Kasumi-1 (cell line): Measurements from ENCODE around the gene NOS2.

Source experiments
- DNase-seq, 2 experiments: peaks; one replicate each; lab custom pipeline; 2025; lab: John Stamatoyannopoulos, UW

Gene NOS2

DNA sequence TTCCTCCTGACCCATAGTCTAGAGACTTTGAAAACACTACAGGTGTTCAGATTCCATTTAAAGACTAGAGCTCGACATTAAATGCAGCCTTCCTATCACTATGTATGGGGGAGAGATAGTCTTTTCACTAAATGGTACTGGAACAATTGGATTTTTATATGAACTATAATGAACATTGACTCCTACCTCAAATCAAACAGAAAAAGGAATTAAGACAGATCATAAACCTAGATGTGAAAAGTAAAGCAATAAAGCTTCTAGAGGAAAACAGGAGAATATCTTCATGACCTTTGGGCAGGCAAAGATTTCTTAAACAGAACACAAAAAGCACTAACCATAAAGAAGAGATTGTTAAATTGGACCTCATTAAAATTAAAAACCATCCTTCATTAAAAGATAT lies 18.8 kb upstream of the NOS2 start:
- DNase-seq: no peak

- DNase-seq: no peak
These were observed 18.2 kb upstream of the NOS2 start for GRCh38 chr17:27818401-27819105.

GRCh38 chr17:27817731-27818130 lies 17.4 kb upstream of the NOS2 start:
- no peak for DNase-seq

- no peak for DNase-seq
These were observed 16.6 kb upstream of the NOS2 start for GRCh38 chr17:27816946-27817345.

DNA sequence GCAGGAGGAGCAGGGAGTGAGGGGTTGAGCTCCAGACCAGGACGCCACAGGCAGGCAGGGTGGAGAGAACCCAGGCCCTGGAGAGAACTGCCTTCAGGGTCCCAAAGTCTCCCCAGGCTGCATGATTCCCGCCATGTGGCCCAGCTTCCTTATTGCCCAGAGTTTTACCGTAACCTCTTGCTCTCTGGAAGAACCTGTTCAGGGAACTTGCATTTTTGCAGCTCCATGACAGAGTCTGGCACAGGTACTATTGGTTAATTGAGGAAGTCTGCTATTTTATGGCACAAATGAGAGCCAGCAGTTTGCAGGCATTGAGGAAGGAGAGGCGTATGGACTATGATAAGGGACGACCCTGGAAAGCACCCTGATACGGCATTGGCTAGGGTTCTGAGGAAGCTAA lies 11.6 kb upstream of the NOS2 start:
- DNase-seq: no peak

DNA sequence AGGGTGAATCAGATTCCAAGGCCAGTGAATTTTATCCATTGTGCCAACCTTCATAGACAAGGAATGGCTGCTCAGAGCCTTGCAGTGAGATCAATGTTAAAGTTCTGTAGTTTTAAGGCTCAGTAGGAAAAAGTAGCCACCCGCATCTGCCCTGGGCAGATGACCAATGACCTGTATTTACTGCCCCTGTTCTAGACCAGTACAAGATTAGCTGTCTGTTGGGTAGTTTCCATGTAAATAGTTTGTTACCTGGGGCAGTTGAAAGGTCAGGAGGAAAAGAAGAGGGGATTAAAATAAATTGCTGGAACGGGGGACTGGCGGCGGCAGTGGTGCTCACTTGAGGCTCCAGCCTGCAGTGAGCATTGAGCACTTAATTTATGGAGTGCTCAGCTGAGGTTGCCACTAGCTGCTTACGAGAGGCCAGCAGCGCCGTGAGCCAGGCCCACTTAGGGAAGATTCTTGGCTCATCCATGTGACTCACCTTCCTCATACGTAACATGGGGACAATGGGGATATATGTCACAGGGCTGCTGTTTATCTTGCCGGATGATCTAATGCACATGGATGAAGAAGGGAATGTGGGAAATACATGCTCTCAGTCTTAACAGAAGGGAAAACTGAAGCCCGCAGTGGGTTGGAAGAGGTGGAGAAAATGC lies 10.7 kb upstream of the NOS2 start:
- DNase-seq: no peak

- no peak for DNase-seq
These were observed 10.0 kb upstream of the NOS2 start for GRCh38 chr17:27810211-27810901.

GRCh38 chr17:27809555-27809954 lies 9.2 kb upstream of the NOS2 start:
- no peak for DNase-seq

GRCh38 chr17:27808628-27809027 lies 8.3 kb upstream of the NOS2 start:
- DNase-seq: no peak

DNA sequence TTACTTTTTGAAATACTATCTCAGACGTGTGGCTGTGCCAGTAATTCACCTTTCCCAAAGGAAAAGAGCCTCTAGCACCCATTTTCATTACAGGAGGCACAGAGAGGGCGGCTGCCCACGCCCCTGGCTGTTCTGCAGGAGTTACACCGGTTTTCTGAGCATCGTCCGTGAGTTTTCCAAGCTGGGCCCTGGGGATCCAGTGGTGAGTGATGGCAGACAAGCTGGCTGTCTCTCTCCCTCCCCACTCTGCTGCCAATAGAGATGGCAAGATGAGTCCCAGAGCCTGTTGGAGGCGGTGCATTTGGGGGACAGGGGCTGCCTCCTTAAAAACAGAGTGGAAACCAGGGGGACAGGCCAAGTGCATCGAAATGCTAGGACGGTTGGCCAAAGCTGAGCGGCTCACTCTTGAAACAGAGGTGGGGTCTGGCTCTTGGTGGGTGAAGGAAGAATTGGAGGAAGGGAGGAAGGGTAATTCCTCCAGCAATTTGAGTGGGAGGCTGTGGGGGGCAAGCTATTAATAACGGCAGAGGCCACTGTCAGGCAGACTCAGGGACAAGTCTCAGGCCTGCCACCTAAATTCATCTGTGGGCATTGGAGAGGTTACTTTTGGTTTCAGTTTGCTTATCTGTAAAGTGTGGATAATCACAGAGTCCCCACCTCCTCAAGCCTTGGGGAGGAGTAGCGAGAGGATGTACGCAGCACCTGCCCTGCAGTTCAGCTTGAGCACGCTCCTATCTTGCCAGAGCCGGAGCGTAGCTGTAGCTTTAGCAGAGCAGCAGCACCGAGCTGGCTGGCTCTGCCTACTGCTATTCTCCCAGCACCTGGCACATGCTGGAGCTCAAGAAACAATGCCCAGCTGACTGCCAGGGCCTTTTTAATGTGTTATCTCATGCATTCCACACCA lies 7.5 kb upstream of the NOS2 start:
- DNase-seq: no peak

- peak; percentile 78 to 82 for DNase-seq
These were observed 5.3 kb upstream of the NOS2 start for GRCh38 chr17:27805520-27806146.

DNA sequence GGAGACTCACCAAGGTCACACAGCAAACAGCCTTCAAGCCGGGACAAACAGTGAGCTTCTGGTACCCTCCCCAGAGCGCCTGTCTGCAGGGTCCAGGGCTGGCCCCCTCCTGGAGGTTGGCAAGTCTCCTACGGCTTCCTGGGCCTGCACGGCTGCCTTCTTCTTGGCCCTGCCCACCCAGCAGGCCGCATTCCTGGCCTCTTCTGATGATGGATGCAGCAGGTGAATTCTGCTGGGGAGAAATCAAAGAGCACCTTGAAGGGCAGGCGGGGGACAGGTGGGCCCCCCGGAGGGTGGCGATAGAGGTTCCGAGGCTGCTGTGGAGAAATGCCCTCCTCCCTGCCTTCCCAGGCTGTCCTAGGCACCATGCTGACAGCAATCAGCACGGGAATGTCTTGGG lies 3.8 kb upstream of the NOS2 start:
- DNase-seq: no peak

DNA sequence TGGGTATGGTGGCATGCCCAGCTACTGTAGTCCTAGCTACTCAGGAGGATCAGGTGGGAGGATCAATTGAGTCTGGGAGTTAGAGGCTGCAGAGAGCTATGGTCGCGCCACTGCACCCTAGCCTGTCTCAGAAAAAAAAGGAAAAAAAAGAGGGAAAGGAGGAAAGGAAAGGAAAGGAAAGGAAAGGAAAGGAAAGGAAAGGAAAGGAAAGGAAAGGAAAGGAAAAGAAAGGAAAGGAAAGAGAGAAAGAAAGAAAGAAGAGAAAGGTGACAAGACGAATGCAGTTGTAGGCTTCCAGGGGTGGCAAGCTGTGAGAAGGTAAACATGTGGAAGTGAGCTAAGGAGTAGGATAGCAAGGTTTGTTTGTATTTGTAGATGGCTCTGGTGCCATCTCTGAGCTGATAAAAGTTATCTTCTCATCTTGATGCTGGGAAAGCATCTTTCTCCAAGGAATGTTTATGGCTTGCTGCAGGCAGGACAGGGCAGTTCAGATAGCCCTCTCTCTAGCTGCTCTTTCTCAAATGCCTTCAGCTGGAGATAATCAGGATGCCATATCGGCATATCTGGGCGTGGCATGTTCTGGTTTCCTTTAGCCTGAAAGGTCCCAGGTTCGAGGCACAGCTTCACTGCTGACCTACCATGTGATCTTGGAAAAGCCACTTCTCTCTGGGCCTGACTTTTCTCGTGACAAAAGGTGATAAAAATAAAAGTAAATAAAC lies 2.8 kb upstream of the NOS2 start:
- no peak for DNase-seq

- DNase-seq: no peak
These were observed 1.7 kb upstream of the NOS2 start for GRCh38 chr17:27802033-27802432.

GRCh38 chr17:27798376-27798775 lies 2.0 kb downstream of the NOS2 start:
- no peak for DNase-seq

DNA sequence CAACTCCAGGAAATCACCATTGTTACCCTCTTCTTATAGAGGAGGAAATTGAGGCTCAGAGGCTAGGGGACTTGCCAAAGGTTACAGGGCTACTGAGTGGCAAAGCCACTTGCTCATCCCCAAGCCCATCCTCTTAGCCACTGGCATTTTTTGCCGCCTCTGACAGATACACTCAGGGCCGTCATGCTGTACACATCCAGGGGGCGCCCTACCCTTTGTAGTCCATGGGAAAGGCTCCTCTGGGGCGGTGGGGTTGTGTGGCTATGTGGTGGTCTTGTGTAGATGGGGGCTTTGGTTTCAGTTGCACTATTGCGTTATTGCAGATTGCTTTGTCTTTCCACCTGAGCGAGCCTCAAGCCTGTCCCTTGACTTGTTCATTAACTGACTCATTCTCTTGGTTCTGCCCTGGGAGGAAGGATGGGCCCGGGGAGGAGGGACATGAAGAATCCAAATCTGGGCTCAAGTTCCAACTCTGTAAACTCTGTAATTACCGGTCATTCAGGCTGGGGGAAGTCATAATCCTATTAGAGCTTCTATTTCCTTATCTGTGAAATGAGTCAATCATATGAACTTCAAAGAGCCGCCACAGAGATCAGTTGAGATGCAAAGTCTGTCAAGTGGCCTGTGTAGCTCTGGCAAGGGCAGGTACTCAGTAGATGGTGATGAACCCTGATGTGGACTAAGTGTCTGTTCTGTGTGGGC lies 2.8 kb downstream of the NOS2 start:
- no peak for DNase-seq

DNA sequence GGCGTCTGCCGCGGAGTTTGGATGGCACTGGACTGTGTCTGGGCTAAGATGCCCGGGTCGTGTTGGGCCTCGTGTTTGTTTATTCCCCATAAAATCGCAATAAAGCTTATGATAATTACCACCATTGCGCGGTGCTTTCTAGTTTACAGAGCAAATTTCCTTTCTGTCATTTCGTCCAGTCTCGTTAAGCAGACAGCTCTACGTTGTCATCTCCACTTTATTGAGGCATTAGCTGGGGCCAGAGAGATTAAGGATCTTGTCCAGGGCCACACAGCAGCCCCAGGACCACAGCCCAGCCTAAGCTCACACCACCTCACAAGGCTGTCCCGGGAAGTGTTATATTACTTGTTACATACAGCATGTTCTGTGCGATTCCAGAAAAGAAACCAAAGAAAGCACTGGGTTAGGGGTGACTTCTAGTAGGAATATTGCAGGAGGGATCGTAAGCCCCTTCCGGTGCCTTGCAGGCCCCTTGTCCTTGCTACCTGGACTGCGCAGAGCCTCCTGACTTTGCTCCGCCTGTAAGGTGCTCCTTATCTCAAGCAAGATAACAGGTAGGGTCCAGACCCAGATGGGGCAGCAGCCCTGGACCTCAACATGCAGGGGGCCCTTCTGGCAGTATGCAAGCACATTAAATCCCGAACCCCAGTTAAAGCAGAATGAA lies 6.3 kb downstream of the NOS2 start:
- DNase-seq: no peak

GRCh38 chr17:27793168-27793905 lies 7.0 kb downstream of the NOS2 start:
- DNase-seq: no peak

- no peak for DNase-seq
These were observed 8.2 kb downstream of the NOS2 start for GRCh38 chr17:27792095-27792494.
